Peyer's patch (tissue), 4 donors: ENCODE measurements around the gene SLC1A2.

ENCODE experiments used
- POLR2A ChIP-seq, 2 donors: fragments of 450-650 bp; IDR thresholded peaks; one replicate each; pipeline ENCODE4 v1.5.1; 2017; ENCODE audit warnings: antibody characterized with exemption in 2 of 2, mild to moderate bottlenecking in 2 of 2, moderate library complexity in 2 of 2
- TF ChIP-seq, protein P1 (sequence below), 6 experiments: fragments of 450-650 bp in 4 of 6; fragments of 200-600 bp in 2 of 6; sonication (generic) in 1 of 6; IDR thresholded peaks; one replicate each; pipeline ENCODE4 v1.5.1; 2017 to 2019; ENCODE audit warnings: antibody characterized with exemption in 6 of 6, mild to moderate bottlenecking in 3 of 6, moderate library complexity in 1 of 6

DNA sequence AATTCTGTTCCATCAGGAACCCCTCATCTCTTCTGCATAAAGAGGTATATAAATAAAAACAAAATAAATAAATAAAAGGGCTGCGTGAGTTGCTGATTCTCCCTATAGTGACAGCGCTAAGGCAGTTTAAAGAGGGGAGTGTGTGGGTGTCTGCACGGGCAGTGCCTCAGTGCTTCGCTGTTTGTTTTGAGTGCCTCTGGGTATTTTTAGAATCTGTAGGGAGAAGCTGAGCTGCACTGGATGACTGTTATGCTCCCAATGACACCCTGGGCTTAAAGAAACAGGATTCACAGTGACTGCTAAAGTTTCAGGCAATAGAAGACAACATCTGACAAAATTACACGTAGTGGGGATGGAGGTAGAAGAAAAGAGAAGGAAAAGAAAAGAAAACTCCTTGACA lies 38.8 kb downstream of the SLC1A2 start:
- TF ChIP-seq, protein P1, sequence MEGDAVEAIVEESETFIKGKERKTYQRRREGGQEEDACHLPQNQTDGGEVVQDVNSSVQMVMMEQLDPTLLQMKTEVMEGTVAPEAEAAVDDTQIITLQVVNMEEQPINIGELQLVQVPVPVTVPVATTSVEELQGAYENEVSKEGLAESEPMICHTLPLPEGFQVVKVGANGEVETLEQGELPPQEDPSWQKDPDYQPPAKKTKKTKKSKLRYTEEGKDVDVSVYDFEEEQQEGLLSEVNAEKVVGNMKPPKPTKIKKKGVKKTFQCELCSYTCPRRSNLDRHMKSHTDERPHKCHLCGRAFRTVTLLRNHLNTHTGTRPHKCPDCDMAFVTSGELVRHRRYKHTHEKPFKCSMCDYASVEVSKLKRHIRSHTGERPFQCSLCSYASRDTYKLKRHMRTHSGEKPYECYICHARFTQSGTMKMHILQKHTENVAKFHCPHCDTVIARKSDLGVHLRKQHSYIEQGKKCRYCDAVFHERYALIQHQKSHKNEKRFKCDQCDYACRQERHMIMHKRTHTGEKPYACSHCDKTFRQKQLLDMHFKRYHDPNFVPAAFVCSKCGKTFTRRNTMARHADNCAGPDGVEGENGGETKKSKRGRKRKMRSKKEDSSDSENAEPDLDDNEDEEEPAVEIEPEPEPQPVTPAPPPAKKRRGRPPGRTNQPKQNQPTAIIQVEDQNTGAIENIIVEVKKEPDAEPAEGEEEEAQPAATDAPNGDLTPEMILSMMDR (IDR thresholded peaks at IDR 0.05): no peak
- TF ChIP-seq POLR2A (IDR thresholded peaks at IDR 0.05): no peak
